GM18505 (cell line): ENCODE data around the gene PABPC1L2A.
"Not testable (repeated sequence)": the region's sequence is repeated elsewhere in the genome, so short reads cannot be mapped to it uniquely, and the experiment has no call there.

Experiments used
- ATAC-seq: cut with Tn5 transposase; IDR thresholded peaks from one replicate; pipeline ENCODE4 v1.9.1; 2021; ENCODE audit not compliant: unreplicated experiment
- POLR2A ChIP-seq: IDR thresholded peaks from 4 replicates; pipeline ENCODE4 v1.6.1; 2011; ENCODE audit warnings: borderline replicate concordance; ENCODE audit not compliant: insufficient read depth, insufficient read length; ENCODE audit errors: extremely low read depth

Gene PABPC1L2A

DNA sequence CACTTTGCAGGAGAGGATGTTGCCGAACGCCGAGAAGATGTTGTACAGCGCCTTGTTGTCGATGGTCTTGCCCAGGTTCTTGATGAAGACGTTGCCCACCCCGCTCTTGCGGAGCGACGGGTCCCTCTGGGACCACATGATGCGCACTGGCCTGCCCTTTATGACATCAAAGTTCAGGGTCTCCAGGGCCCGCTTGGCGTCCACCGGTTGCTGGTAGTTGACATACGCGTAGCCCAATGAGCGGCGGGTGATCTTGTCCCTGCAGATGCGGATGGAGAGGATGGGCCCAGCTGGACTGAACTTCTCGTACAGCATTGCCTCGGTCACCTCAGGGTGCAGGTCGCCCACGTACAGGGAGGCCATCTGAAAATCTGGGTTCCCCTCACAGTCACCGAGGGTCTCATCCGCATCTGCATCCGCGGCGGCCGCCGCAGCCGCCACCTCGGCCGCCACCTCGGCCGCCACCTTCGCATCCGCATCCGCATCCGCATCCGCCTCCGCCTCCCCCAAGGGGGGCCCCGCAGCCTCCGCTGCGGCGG is at the start of gene PABPC1L2A:
TSS of gene PABPC1L2A (minus strand) at position 489 of the 539 bp plus-strand sequence. CDS start at position 363, 126 bp downstream.
- ATAC-seq, result not testable (repeated sequence)

DNA sequence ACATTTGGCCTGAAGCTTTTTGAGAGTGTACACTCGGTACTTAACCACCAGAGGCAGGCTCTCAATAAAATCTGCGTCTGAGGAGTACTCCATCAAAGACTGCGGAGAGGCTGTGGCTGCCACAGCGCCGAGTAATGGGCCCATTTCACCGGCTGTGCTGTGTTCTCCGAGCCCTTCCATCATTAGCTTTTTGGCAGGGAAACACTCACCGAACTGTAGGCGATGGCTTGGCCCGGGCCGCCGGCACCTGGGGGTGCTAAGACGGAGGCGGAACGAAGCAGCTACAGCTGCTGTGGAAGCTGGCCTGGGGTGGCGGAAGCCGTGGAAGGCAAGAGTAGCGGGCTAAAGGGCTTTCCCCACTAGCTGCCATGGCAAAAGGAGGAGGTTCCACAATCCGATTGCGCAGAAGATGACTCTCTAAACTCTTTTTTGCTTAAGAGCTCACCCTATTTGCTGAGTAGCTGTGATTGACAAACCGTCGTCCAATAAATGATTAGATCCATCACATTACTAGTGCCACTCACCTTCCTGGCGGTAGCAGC is 48.5 kb upstream of the PABPC1L2A start:
- ATAC-seq, result no peak

DNA sequence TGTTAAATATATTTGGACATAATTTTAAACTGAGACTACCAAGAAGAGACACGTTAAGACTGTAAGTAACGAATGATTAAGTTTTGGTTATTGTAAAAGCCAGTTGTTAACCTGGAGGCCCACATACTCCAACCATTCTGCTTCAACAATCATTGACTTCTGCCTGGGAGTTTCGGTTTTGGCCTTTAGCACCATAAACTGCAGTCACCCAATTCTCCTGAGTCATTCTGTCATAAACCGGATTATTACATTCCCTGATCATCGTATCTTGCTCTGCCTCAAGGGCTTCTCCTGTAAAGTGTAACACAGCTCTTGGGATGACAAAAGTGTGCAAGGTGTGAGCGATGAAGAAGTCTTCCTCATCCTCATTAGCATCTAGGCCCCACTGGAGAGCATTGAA is 46.9 kb upstream of the PABPC1L2A start:
- no peak for TF ChIP-seq POLR2A
- ATAC-seq, result no peak

More for the DNA sequence above, 48.5 kb upstream of the PABPC1L2A start:
- no peak for TF ChIP-seq POLR2A

DNA sequence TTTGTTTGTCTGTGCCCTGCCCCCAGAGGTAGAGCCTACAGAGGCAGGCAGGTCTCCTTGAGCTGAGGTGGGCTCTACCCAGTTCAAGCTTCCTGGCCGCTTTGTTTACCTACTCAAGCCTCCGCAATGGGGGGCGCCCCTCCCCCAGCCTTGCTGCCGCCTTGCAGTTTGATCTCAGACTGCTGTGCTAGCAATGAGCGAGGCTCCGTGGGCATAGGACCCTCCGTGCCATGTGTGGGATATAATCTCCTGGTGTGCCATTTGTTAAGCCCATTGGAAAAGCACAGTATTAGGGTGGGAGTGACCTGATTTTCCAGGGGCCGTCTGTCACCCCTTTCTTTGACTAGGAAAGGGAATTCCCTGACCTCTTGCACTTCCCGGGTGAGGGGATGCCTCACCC is 20.2 kb upstream of the PABPC1L2A start:
- ATAC-seq, result not testable (repeated sequence)

DNA sequence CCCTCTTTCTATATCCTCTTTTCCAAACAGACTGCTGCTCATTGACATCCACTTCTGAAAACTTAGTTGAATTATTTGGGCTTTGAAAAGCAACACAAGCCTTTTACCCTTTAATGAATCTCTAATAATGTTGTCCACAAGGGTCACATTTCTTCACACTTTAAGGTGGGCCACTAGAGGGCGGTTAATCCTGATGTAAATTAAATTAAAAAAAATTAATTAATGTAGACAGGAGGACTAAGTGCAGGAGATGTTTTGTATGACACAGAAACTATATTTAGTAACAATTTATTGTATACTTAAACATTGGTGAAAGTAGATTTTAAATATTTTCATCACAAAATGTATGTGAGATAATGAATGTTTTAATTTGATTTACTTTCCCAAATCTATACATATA is 7.5 kb upstream of the PABPC1L2A start:
- not testable (repeated sequence) for ATAC-seq

DNA sequence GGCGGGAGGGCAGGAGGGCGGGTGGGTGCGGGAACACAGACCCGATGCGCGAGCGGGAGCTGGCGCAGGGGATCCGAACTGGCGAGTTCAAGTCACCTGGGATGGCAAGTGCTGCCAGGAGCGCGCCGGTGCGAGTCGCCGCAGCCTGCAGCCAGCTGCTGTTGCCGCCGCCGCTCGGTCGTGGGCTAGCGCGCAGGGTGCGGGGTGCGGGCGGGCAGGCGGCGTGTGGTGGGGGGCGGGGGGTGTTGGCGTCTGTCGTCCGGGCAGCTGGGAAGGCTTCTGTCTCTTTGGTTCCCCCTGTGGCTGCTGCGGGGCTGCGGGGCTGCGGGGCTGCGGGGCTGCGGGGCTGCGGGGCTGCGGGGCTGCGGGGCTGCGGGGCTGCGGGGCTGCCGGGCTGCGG is 572 bp upstream of the PABPC1L2A start:
- not testable (repeated sequence) for ATAC-seq

DNA sequence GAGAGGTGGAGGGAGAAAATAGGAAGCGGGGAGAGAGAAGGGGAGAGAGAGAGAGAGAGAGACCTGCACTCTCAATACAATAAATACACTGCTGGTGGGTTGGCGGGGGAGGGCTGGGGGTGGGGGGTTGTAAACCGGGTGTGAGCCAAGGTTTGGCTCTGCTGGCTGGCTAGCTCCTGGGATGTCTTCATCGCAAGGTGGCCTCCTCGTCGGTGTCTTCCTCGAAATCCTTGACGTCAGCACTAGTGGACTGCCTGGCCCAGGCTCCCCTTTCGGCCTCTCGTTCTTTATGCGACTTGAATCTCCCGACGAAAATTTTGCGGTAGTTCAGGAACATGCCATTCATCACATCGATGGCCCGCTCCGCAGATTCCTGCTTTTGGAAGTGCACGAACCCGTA is 715 bp downstream of the PABPC1L2A start:
- ATAC-seq, result not testable (repeated sequence)

DNA sequence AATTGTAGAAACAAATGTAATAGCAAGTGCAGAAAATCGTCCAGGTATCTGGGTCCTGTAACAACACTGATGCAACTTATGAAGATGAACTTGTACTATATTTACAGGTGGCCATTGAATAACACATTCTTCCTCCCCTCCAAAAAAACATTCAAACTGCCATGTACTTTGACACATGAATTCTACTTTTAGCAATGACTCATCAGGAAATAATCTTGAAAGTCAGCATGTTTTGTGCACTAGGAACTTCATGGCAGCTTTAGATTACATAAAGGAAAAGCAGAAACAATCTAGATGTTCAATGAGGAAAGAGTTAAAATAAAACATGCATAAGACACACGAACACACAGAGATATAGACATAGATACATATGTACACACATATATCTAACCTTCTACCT is 2.5 kb downstream of the PABPC1L2A start:
- no peak for TF ChIP-seq POLR2A
- ATAC-seq, result no peak

DNA sequence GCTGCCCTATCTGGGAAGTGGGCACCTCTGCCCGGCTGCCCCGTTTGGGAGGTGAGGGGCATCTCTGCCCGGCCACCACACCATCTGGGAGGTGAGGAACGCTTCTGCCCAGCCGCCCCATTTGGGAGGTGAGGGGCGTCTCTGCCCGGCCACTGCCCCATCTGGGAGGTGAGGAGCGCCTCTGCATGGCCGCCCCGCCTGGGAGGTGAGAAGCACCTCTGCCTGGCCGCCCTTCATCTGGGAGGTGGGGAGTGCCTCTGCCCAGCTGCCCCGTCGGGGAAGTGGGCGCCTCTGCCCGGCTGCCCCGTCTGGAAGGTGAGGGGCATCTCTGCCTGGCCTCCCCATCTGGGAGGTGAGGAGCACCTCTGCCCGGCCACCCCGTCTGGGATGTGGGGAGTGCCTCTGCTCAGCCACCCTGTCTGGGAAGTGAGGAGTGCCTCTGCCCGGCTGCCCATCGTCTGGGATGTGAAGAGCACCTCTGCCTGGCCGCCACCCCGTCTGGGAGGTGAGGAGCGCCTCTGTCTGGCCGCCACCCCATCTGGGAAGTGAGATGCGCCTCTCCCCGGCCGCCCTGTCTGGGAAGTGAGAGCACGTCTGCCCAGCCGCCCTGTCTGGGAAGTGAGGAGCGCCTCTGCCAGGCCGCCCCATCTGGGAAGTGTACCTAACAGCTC is 9.8 kb downstream of the PABPC1L2A start:
- ATAC-seq, result no peak

DNA sequence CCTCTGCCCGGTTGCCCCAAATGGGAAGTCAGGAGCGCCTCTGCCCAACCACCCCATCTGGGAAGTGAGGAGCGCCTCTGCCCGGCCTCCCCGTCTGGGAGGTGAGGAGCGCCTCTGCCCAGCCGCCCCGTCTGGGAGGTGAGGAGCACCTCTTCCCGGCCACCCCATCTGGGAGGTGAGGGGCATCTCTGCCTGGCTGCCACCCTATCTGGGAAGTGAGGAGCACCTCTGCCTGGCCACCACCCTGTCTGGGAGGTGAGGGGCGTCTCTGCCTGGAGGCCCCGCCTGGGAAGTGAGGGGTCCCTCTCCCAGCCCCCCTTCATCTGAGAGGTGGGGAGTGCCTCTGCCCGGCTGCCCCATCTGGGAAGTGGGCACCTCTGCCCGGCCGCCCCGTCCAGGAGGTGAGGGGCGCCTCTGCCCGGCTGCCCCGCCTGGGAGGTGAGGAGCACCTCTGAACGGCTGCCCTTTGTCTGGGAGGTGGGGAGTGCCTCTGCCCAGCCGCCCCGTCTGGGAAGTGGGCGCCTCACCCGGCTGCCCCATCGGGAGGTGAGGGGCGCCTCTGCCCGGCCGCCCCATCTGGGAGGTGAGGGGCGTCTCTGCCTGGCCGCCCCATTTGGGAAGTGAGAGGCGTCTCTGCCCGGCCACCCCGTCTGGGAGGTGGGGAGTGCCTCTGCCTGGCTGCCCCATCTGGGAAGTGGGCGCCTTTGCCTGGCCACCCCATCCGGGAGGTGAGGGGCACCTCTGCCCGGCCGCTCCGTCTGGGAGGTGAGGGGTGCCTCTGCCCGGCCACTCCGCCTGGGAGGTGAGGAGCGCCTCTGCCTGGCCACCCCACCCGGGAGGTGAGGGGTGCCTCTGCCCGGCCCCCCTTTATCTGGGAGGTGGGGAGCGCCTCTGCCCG is 10.6 kb downstream of the PABPC1L2A start:
- ATAC-seq, result no peak
- TF ChIP-seq POLR2A, result no peak

More for the DNA sequence above, 9.8 kb downstream of the PABPC1L2A start:
- TF ChIP-seq POLR2A, result no peak

DNA sequence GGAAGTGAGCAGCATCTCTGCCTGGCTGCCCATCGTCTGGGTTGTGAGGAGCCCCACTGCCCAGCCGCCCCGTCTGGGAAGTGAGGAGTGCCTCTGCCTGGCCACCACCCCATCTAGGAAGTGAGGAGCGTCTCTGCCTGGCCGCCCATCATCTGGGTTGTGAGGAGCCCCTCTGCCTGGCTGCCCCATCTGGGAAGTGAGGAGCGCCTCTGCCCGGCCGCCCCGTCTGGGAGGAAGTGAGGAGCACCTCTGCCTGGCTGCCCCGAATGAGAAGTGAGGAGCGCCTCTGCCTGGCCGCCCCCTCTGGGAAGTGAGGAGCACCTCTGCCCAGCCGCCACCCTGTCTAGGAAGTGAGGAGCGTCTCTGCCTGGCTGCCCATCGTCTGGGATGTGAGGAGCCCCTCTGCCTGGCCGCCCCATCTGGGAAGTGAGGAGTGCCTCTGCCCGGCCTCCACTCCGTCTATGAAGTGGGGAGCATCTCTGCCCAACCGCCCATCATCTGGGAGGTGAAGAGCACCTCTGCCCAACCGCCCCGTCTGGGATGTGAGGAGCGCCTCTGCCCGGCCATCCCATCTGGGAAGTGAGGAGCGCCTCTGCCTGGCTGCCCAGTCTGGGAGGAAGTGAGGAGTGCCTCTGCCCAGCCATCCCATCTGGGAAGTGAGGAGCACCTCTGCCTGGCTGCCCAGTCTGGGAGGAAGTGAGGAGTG is 11.4 kb downstream of the PABPC1L2A start:
- ATAC-seq, result not testable (repeated sequence)

DNA sequence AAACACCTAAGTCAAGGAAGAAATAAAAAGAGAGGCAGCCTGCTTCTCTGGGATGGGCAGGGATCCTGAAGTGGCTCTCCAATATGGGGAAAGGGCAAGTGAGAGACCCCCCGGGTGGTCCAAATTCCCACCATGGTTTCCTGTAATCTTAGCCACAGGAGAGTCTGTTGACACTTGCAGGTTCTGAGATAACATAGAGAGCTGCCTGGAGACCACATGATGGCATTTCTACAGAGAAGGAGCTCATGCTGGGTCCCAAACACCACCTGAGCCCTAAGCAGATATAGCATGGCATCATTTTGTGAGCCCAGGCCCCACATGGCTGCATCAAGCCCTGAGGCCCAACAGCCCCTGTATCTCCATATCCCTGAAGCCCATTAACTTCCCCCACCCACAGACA is 50.4 kb downstream of the PABPC1L2A start:
- no peak for ATAC-seq
- no peak for TF ChIP-seq POLR2A
